COLO668 (cell line): ENCODE results near the gene KLHDC10.
"Not testable (repeated sequence)": the region's sequence is repeated elsewhere in the genome, so short reads cannot be mapped to it uniquely, and the experiment has no call there.

Experiments used
- DNase-seq: peaks from one replicate; lab custom pipeline; 2025; ENCODE audit not compliant: unreplicated experiment; lab: John Stamatoyannopoulos, UW

KLHDC10 gene

DNA sequence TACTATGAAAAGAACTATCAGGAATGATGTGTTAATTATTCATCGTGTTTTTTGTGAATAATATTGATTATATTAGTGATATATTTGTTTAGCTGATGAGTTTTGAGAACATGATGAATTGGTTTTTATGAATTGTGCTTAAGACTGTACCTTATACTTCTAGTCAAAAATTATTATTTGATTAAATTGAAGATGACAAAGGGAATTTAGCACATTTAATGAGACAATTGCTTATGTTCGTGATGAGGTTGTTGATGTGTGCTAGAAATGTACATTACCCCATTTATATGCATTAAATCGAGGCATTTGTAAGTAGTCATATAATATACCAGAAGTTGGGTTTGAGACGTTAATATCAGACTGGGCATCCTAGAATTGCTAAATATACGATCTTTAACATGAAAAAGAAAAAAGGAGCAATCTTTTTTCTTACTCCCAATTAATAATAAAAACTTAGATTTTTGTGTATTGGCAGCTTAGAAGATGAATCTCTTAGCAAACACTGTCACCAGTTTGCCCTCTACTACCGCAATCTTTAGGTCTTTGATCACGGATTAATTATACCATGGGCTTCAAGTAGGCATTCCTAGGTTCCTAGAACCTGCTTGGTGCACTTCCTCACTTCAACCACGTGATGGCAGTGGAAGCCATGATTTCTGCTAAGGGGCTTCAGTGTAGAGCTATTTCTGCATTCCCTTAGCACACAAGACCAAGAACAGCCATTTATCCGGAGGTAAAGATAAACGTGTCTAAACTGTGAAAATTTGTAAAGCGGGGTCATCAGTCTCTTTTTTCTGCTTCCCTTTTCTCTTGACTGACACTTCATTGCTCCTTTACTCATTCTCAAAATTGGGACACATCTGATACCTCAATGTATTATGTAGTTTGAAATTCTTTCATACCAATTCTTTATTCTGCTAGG is 1.6 kb downstream of the KLHDC10 start:
- DNase-seq = peak; percentile 53

DNA sequence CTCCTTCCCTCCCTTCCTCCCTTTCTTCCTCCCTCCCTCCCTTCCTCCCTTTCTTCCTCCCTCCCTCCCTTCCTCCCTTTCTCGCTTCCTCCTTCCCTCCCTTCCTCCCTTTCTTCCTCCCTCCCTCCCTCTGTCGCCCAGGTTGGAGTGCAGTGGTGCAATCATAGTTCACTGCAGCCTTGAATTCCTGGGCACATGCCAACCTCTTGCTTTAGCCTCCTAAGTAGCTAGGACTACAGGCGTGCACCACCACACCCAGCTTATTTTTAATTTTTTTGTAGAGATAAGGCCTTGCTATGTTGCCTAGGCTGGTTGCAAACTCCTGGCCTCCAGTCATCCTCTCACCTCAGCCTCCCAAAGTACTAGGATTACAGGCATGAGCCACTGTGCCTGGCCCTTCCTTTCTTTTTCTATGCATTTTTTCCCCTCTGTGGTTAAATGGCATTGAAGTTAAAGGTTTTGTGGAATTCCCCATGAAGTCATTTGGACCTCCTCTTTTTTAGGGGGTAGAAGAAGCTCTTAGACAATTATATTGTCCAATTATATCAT is 9.6 kb downstream of the KLHDC10 start:
- no peak for DNase-seq

DNA sequence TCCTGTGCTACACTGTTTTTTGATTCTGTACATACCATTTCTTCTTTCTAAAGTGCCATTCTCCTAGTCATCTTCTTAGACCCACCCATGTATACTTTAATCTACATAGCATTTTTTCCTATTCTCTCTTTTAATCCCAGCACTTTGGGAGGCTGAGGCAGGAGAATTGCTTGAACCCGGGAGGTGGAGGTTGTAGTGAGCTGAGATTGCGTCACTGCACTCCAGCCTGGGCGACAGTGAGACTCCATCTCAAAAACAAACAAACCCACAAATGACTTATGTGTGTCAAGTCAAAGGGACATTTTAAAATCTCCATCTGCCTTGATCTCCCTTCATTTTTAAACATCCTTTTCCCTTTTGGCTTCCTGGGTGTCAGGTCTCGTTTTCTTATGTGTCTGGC is 13.2 kb downstream of the KLHDC10 start:
- DNase-seq = not testable (repeated sequence)

DNA sequence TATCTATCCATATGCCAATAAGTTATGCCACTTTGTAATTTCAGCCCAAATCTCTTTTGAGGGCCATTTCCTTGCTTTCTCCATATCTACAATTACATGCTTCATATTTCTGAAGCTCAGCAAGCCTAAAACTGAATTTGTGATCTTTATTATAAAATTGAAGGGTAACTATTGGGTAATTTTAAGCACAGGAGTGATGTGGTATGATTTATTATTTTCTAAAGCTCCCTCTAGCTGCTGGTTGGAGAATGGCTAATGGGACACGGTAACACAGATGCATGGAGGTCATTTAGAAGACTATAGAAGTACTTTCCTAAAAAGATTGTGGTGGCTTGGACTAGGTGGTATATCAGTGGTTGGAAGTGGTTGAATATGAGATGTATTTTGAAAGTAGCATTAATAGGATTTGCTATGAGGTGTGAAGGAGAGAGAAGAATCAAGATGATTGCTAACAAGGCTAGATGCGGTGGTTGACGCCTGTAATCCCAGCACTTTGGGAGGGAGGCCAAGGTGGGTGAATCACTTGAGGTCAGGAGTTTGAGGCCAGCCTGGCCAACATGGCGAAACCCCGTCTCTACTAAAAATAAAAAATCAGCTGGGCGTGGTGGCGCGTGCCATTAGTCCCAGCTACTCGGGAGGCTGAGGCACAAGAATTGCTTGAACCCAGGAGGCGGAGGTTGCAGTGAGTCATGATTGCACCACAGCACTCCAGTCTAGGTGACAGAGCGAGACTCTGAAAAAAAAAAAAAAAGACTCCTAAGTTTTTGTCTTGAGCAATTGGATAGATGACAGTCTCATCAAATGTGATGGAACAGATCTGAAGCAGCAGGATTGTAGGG is 13.9 kb downstream of the KLHDC10 start:
- no peak for DNase-seq

DNA sequence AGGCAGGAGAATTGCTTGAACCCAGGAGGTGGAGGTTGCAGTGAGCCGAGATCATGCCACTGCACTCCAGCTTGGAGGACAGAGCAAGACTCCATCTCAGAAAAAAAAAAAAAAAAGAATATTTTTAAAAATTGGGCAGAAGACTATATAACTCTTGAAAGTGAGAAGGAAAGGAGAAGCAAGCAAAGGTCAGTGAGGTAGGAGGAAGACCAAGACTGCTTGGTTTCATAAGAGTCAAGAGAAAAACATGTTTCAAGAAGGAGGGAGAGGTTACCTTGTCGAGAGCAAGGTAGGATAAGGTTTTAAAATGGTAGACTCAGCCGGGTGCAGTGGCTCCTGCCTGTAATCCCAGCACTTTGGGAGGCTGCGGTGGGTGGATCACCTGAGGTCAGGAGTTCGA is 14.9 kb downstream of the KLHDC10 start:
- not testable (repeated sequence) for DNase-seq

DNA sequence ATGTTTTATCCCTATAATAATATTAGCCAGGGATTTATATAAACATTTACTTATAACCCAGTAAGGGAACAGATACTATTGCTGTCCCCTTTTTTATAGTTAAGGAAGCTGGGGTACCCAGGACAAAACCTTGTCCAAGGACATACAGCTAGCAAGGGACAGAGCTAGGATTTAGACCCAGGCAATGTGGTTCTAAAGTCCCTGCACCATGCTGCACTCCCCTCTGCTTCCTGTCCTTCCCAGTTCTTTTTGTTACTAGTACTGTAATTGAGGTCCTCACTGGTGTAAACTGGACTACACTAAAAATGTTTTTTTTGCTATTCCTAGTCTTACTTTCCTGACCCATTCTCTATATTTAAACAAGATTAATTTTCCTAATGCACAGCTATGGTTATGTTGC is 16.6 kb downstream of the KLHDC10 start:
- no peak for DNase-seq

DNA sequence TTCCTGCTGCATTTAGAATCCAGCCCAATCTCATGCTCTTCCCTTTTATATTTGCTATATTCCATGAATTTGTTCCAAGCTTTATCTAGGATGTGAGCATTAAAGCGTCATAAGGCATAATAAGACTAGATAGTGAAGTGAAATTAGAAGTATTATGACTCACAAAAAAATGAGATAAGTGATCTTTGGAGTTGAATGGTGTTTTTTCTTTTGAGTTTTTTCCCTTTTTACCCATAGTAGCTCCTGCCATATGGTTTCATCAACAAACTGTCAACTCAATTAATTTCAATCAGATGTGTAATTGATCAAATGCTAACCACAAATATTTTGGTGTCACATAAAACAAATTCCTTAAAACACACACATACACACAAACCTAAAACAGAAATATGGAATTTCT is 17.0 kb downstream of the KLHDC10 start:
- no peak for DNase-seq

DNA sequence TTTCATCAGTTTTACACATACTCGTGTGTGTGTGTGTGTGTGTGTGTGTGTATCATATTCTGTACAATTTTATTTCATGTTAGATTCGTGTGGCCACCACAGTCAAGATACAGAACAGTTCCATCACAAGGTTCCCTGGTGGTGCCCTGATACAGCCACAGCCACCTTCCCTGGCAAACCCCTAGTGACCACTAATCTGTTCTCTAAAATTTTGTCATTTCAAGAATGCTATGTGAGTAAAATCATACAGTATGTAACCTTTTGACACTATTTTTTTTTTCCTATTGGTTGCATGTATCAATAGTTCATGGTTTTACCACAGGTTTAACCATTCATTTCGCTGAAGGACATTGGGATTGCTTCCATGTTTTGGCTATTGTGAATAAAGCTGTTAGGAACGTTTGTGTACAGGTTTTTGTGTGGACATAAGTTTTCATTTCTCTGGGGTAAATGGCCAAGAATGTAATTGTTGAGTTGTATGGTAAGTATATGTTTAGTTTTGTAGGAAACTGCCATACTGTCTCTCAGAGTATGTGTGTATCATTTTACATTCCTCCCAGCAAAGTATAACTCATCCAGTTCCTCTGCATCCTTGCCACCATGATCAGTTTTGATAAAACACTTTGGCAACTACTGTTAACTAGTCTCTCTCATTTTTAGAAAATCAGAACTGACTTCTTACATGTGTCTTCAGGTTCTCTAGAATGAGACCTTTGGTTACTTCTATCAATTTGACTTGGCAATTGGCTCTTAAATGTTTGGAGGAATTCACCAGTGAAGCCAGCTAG is 20.6 kb downstream of the KLHDC10 start:
- DNase-seq = no peak

DNA sequence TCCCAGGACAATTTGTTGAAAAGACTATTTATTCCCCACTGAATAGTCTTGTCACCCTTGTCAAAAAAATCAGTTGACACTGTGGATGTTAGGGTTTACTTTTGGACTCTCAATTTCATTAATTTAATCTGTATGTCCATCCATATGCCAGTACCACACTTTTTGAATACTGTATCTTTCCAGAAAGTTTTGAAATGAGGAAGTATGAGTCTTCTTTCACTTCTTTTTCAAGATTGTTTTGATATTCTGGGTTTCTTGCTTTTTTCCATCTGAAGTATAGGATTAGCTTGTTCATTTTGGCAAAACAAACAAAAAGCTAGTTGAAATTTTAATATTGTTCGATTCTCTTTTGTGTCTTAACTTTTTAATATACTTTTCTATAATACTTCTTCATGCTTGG is 21.7 kb downstream of the KLHDC10 start:
- no peak for DNase-seq

DNA sequence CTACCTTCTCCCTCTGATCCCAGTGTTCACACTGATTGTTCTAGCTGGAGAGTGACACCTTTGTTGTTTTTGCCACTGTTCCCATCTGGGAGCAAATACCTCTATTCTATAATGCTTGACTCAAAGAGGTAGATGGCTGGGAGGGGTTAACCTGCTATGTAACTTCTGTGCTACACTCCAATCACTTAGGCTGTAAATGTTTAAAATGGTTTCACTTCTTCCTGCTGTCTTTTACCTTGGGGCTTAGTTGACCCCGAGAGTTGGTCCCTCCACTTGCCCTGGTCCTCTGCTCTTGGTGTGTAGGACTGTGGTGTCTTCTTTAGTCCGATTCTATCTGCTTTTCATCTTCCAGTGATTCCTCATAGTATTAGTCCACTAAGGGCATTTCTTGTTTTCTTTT is 22.3 kb downstream of the KLHDC10 start:
- DNase-seq = no peak

DNA sequence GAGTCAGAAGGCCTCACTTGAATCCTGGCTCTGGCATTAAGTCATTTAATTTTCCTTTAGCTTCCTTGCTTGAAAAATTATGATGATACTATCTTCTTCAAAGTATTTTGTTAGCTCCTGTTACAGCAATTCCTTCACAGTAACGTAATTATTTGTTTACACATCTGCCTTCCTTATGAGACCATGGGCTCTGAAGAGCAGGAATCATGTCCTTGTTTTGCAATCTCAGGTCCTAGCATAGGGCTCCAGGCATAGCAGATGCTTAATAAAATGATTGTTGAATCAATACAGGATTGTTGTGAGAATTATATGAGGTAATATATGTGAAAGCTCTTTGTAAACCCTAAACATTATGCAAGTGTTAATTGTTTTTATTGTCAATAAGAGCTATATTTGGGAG is 25.5 kb downstream of the KLHDC10 start:
- DNase-seq = no peak

DNA sequence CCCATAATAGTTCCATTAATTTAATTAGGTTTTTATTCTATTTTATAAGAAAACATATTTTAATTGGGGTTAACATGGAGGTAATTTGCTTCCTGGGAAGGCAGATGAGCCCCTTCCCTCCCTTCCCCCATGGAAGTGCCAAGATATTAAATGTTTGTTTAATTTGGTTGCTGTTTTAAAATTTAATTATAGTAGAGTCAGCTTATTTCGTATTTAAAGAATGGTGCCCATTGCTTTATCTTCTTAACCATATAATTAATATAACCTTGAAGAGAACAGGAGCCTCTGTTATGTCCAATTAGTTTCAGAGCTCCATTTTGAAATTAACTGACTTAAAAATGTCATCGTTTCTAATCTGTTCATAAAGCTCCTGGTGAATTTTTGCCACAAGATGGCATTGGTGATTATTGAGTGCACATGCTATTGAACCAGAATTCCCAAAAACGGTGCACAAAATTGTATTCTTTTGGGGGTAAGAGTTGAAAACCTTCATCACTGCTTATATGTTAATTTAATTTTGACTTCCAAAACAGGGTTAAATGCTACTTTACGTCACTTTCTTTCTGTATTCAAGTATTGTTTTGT is 26.0 kb downstream of the KLHDC10 start:
- DNase-seq = no peak

DNA sequence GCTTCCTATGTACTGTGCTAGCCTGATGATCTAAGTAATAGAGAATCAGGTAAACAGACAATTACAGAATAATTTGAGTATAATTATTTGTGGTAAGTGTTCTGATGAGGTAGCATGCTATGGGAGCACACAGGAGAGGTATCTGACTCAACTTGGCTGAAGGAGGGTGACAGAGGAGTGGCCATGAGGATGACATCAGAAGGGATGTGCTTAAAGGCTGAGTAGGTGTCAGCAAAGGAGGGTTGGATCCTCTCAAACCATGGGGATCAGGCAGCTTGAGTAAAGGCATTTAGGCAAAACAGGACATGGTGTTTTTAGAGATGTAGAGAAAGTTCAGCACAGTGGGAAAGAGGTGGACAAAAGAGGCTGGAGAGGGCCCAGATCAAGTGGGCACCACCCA is 29.0 kb downstream of the KLHDC10 start:
- DNase-seq = no peak

DNA sequence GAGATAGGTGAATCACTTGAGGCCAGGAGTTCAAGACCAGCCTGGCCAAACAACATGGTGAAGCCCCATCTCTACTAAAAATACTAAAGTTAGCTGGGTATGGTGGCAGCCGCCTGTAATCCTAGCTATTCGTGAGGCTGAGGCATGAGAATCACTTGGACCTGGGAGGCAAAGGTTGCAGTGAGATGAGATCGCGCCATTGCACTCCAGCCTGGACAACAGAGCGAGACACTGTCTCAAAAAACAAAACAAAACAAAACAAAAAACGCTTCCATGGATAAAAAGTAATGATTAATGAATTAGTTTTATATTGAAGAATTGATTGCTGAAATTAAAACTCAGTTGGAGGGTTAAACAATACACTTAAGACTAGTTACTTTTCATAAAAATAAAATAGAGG is 32.3 kb downstream of the KLHDC10 start:
- no peak for DNase-seq

DNA sequence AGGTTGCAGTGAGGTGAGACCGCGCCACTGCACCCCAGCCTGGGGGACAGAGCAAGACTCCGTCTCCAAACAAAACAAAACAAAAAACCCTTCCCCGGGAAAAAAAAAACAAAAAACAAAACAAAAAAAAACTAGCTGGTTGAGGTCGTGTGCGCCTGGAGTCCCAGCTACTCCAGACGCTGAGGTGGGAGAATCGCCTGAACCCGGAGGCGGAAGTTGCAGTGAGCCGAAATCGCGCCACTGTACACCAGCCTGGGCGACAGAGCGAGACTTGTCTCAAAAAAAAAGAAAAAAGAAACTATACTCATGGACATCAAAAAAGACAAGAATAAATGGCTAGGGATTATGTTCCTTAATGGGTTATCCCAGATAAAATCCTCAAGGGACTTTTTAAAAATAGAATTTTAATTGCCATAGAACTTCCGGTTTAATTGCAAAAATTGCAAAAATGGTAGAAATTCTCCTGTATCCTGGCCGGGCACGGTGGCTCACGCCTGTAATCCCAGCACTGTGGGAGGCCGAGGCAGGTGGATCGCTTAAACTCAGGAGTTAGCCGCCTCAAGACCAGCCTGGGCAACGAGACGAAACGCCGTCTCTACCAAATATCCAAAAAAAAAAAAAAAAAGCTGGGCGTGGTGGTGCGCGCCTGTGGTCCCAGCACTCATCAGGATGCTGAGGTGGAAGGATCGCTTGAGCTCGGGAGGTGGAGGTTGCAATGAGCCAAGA is 37.8 kb downstream of the KLHDC10 start:
- DNase-seq = no peak

DNA sequence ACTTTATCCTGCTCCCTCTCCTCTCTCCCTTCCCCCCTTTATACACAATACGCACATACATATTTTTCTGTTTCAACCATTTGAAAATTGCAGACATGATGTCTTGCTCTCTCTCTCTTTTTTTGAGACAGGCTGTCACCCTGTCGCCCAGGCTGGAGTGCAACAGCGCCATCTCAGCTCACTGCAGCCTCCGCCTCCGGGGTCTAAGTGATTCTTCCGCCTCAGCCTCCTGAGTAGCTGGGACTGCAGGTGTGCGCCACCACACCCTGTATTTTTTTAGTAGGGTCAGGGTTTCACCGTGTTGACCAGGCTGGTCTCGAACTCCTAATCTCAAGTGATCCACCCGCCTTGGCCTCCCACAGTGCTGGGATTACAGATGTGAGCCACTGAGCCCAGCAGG is 38.5 kb downstream of the KLHDC10 start:
- DNase-seq = no peak

DNA sequence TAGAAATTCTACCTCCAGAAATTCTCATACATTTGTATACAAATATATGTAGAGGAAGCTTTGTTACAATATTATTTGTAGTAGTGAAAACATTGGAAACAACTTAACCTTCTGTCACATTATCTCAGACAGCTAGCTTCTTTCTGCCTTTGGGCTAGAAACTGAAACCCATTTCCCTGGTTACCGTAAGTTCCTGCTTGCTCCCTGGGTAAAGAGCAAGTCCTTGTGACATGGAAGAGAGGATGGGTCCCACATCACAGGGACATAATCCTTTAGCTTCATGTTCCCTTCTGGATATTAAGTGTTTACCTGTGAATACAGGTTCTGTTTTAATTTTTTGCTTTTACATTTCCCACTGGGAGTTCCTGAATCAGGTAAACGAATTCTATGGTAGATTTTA is 41.8 kb downstream of the KLHDC10 start:
- no peak for DNase-seq

DNA sequence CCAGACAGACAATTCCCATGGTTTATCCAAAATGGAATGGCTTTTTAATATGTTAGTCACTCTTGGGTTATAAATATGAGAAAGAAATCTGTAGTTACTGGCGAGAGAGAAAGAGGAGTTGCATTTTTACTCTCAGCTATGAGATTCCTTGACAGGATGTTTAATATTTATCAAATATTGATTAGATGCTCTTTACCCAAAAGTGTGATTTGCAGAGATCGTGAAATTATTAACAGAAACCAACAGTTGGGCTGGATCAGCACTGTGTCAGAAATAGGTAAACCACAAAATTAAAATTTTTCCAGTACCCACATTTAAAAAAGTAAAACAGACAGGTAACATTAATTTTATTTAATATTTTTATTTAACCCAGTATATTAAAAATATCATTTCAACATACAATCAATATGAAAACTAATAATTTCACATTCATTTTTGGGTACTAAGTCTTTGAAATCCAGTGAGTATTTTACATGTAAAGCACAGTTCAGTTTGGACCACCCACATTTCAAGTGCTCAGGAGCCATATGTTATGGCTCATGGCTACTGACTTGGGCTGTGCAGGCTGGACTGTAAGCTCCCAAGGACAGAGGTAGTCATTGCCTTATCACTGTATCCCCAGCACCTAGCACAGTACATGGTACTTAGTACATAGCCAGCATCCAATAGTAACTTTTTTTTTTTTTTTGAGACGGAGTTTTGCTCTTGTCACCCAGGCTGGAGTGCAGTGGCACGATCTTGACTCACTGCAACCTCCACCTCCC is 42.5 kb downstream of the KLHDC10 start:
- no peak for DNase-seq

DNA sequence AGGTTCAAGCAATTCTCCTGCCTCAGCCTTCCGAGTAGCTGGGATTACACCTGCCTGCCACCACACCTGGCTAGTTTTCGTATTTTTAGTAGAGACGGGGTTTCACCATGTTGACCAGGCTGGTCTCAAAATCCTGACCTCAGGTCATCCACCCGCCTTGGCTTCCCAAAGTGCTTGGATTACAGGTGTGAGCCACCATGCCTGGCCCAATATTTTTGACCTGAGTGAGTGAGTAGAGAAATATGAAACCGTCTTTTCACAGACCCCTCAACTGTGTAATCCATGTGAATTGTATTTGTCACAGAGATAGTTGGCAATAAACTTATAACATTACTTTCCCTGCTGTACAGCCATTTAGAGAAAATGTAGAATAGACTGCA is 43.1 kb downstream of the KLHDC10 start:
- DNase-seq = not testable (repeated sequence)
